Left ventricle myocardium inferior (tissue), 1 donor: ENCODE data around the gene KIF1C. TPM values are rescaled to one million over a fixed set of nuclear protein-coding genes. Genes with fewer than 3 reads are reported as not detected.

Experiments used
- DNase-seq: peaks from one replicate; pipeline ENCODE4 v3.0.0-alpha.2; 2020
- H3K27ac ChIP-seq: fragments of 200-600 bp; replicated peaks from 2 replicates; pipeline ENCODE4 v1.8.0; 2021
- H3K27me3 ChIP-seq: fragments of 200-600 bp; 2 replicates; pipeline ENCODE4 v1.8.0; 2021; ENCODE audit warnings: low read depth
- H3K36me3 ChIP-seq: fragments of 200-600 bp; 2 replicates; pipeline ENCODE4 v1.8.0; 2021
- H3K4me1 ChIP-seq: fragments of 200-600 bp; 2 replicates; pipeline ENCODE4 v1.8.0; 2021
- H3K4me3 ChIP-seq: fragments of 200-600 bp; 2 replicates; pipeline ENCODE4 v1.8.0; 2021; ENCODE audit warnings: mild to moderate bottlenecking, moderate library complexity
- H3K9me3 ChIP-seq: fragments of 200-600 bp; replicated peaks from 2 replicates; pipeline ENCODE4 v1.8.0; 2021
- intact Hi-C: fragments of 100-400 bp; cut with micrococcal nuclease; formaldehyde crosslinking; loops from one replicate; pipeline ENCODE4 v1.11.0; 2022
- total RNA-seq: library from RNA; stranded (reverse); fragmentation: NEBNext Ultra II Directional; extraction: Animal tissue kit (Norgen Biotek cat#: 25700); gene quantifications from one replicate; pipeline ENCODE4 v1.2.1, GENCODE V29; 2021
- TF ChIP-seq, protein P1 (sequence below): fragments of 200-600 bp; IDR thresholded peaks from 2 replicates; pipeline ENCODE4 v1.8.0; 2021; ENCODE audit warnings: antibody characterized with exemption, mild to moderate bottlenecking, borderline replicate concordance
- donor health status: DM: no; HTN: yes; CAD: no; lungs with severe emphysema.

The KIF1C gene
- total RNA-seq, 1 donor from 2014 or later: 686 TPM

DNA sequence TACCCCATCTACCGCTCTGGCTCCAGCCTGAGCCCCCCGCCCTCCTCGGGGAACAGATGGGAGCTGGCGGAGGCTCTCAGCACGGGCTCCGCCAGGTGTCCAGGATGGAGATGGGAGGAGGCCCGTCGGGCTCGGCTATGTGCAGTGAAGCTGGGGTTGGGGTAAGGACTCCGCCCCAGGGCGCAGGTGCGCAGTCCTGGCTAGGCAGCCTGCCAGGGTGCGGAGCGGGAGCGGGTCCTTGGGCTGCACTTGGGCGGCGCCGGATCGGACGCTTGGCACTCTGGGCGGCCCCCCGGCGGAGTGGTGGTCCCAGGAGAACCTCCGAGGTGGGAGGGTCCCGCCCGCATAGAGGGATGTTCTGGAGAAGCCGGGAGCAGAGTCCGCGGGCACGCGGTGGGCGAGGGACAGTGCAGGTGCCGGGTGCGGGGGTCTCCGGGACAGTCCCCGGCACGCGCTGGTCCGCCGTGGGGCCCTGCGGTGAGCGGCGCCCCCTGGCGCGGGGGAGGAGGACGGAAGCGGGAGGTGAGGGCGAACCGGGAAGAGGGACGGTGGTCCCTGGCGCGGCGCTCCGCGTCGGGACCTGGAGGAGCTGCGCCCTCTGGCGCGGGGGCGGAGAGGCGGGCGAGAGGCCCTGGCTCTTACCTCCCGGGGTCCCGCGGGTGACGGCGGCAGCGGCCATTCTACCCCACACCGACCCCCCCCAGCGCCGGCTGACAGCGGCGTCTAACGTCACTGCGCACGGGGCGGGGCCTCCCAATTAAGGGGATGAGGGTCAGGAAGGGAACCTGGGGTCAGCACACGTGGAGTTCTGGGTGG, 10.6 kb upstream of the KIF1C start, which contains the start of gene CAMTA2:
Gene CAMTA2 (minus strand): TSS at position 725 of the 816 bp plus-strand sequence. CDS start 1,453 bp downstream, outside the sequence.
- intact Hi-C loops: no loop called here
- TF ChIP-seq, protein P1, sequence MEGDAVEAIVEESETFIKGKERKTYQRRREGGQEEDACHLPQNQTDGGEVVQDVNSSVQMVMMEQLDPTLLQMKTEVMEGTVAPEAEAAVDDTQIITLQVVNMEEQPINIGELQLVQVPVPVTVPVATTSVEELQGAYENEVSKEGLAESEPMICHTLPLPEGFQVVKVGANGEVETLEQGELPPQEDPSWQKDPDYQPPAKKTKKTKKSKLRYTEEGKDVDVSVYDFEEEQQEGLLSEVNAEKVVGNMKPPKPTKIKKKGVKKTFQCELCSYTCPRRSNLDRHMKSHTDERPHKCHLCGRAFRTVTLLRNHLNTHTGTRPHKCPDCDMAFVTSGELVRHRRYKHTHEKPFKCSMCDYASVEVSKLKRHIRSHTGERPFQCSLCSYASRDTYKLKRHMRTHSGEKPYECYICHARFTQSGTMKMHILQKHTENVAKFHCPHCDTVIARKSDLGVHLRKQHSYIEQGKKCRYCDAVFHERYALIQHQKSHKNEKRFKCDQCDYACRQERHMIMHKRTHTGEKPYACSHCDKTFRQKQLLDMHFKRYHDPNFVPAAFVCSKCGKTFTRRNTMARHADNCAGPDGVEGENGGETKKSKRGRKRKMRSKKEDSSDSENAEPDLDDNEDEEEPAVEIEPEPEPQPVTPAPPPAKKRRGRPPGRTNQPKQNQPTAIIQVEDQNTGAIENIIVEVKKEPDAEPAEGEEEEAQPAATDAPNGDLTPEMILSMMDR: peak; percentile 83
- Histone ChIP-seq H3K36me3 (peaks cover 19% of the 10 kb centered on the region), H3K27ac (peak within 1 kb of the TSS; percentile 95), H3K4me3 (peak within 1 kb of the TSS; percentile 90), H3K4me1 (peaks cover 39% of the 10 kb centered on the region), H3K27me3 (no peaks in the 10 kb centered on the region), H3K9me3 (no peaks in the 10 kb centered on the region)
- DNase-seq: peak; percentile 95

DNA sequence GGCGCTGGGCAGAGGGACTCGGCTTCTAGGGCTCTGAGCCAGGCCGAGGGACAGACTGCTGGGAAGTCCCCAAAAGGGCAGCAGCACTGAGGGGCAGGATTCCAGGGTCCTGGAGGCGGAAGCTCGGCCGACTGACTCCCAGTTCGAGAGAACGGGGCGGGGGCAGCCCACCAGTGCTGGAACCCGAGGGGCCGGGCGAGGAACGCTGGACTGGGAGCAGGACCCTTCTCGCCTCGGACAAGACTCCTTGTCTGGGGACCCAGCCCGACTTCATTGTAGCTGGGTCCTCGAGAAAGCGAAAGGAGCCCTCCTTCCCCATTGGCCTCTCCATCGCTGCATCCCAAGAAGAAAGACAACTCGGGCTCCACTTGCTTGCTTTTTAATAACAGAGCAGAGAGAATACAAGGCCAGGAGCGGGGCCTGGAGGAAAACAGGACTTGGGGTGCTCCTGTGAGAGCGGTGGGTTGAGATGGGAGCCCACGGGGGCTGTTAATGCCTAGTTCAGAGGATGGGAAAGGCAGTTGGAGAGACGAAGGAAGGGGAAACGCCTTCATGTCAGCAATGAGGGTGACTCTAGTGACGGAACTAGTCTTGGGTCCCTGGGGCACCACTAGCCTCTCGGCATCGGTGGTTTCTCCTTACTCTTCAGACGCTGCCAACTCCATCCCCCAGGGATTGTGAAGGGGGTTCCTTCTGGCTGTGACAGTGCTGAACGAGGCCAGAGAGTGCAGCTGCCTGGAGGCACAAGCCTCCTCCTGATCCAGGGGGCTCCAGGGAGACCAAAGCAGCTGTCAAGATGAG, 9.8 kb upstream of the KIF1C start:
- peak; percentile 50 for DNase-seq
- Histone ChIP-seq H3K27me3 (no peaks in the 10 kb centered on the region), H3K27ac (peak overlapping the region; percentile 95), H3K4me1 (peaks cover 39% of the 10 kb centered on the region), H3K36me3 (peaks cover 12% of the 10 kb centered on the region), H3K9me3 (no peaks in the 10 kb centered on the region), H3K4me3 (peak overlapping the region; percentile 90)
- intact Hi-C loops: no loop called here
- TF ChIP-seq, protein P1: no peak

DNA sequence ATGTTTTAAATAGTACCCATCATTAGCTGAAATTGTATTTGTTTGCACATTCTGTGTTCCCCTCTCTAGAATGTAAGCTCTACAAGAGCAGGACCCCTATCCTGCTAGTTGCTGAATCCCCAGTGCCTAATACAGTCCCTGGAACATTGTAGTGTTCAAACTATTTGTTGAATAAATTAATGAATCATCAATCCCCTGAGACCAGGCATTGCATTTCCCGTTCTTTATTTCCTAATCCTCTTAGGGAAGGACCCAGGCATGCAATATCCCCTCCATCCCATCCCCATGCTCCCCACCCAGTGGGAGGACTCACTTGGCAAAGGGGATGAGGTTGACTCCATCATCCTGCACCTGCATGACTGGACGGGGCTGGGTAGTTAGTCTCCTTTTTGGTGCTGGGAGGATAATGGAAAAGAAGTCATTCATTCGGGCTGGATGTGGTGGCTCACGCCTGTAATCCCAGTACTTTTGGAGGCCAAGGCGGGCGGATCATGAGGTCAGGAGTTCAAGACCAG, 3.6 kb upstream of the KIF1C start:
- Histone ChIP-seq H3K27ac (no peak overlapping the region), H3K9me3 (no peaks in the 10 kb centered on the region), H3K36me3 (no peaks in the 10 kb centered on the region), H3K4me1 (peaks cover 24% of the 10 kb centered on the region), H3K4me3 (no peak overlapping the region), H3K27me3 (no peaks in the 10 kb centered on the region)
- intact Hi-C loops: no loop called here
- no peak for DNase-seq
- TF ChIP-seq, protein P1: no peak

DNA sequence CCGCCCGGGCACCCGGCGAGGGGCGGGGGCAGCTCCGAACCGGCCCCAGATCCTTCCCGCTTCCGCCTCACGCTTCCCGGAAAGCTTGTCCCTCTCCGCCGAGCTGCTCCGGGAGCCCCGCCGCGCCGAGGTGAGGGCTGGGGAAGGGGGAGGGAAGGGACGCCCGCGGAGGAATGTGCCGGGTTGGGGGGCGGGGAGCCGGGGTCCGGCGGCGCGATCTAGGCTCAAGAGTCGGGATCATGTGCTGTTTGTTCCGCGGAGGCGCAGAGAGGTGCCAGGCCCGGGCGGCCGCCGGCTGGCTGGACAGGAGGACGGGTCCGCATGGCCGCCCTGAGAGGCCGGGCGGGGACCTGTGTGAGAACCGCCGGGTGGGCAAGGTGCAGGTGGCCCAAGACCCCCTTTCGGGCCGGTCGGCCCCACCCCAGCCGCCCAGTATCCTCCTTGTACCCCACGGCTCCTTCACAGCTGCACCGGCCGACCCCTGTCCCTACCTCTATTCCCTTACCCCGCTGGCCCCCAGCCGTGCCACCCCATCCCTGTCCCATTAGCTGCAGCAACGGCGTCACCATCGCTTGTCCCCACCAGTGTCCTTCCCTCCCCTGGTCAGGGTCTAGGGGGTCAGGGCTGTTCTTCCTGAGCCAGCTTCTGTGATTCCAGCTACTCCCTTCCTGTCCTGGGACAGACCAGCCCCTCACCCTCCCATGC, 429 bp downstream of the KIF1C start:
- Histone ChIP-seq H3K36me3 (peaks cover 23% of the 10 kb centered on the region), H3K9me3 (no peaks in the 10 kb centered on the region), H3K27me3 (no peaks in the 10 kb centered on the region), H3K4me3 (peak overlapping the region; percentile 92), H3K27ac (peak overlapping the region; percentile 96), H3K4me1 (peaks cover 59% of the 10 kb centered on the region)
- peak; percentile 70 for DNase-seq
- intact Hi-C loops: no loop called here
- TF ChIP-seq, protein P1: no peak

DNA sequence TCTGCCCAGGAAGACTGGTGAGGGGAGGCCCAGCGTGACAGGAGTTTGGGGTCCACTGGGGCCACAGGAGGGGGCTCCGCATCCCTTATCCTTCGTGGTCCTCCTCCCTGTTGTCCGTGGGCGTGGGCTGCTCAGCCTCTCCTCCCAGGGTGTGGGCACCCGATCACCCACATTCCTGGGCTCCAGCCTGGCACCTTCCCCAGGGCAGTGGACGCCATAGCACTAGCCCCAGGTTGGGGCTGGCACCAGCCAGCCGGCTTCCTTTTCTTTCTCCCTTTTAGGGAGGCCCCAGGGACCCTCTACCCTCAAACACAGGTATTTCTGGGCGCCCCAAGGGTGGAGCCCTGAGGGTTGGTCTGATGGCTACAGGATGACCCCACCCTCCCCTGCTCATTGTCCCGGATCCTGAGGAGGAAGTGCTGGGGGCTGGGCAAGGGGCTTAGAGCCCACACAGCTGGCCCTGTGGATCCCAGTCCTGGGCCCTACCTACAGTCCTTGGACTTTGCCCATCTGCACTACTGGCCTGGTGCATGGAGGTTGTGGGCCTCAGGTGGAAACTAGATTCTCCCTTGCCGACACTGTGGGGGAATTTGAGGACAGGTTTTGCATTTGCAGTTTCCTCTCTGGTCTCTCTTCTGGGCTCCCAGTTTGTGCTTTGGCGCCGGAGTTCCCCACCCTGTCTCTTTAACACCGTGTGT, 1.1 kb downstream of the KIF1C start:
- H3K9me3 ChIP-seq: no peaks in the 10 kb centered on the region
- peaks cover 62% of the 10 kb centered on the region for H3K4me1 ChIP-seq
- DNase-seq: no peak
- H3K27me3 ChIP-seq: no peaks in the 10 kb centered on the region
- peaks cover 30% of the 10 kb centered on the region for H3K36me3 ChIP-seq
- peak overlapping the region; percentile 92 for H3K4me3 ChIP-seq
- TF ChIP-seq, protein P1: no peak
- intact Hi-C loops: no loop called here
- H3K27ac ChIP-seq: peak overlapping the region; percentile 96
